HEK293T (cell line): ENCODE measurements around the gene LUM.

Experiments
- CTCF ChIA-PET: fragments of 350-600 bp; formaldehyde crosslinking; extraction: SDS; loops from one replicate; lab custom pipeline; 2021; ENCODE audit warnings: antibody characterized with exemption, inconsistent platforms; lab: Yijun Ruan, JAX
- POLR2A ChIA-PET: fragments of 350-600 bp; formaldehyde crosslinking; extraction: SDS; loops from one replicate; lab custom pipeline; 2020; ENCODE audit warnings: antibody characterized with exemption, inconsistent platforms; lab: Yijun Ruan, JAX
- DNase-seq: peaks from one replicate; pipeline ENCODE4 v3.0.0; 2012; ENCODE audit warnings: mixed read lengths; ENCODE audit errors: extremely low spot score
- ARNT ChIP-seq: fragments of 450-650 bp; IDR thresholded peaks from 2 replicates; pipeline ENCODE4 v1.6.1; 2017; ENCODE audit warnings: mild to moderate bottlenecking
- BHLHE40 ChIP-seq: fragments of 450-650 bp; IDR thresholded peaks from 2 replicates; pipeline ENCODE4 v1.6.1; 2016; ENCODE audit warnings: mild to moderate bottlenecking, moderate library complexity, borderline replicate concordance
- CTBP1 ChIP-seq: fragments of 450-650 bp; IDR thresholded peaks from 2 replicates; pipeline ENCODE4 v1.6.1; 2016; ENCODE audit warnings: borderline replicate concordance
- ELF4 ChIP-seq: fragments of 450-650 bp; IDR thresholded peaks from 2 replicates; pipeline ENCODE4 v1.6.1; 2017; ENCODE audit warnings: antibody characterized with exemption
- FOXA1 ChIP-seq: fragments of 450-650 bp; IDR thresholded peaks from 2 replicates; pipeline ENCODE4 v1.6.1; 2016; ENCODE audit warnings: mild to moderate bottlenecking
- FOXK2 ChIP-seq: fragments of 450-650 bp; IDR thresholded peaks from 2 replicates; pipeline ENCODE4 v1.6.1; 2016; ENCODE audit warnings: mild to moderate bottlenecking
- FOXM1 ChIP-seq: fragments of 450-650 bp; IDR thresholded peaks from 2 replicates; pipeline ENCODE4 v1.6.1; 2017; ENCODE audit warnings: mild to moderate bottlenecking, borderline replicate concordance
- HDGF ChIP-seq: fragments of 450-650 bp; IDR thresholded peaks from 2 replicates; pipeline ENCODE4 v1.6.1; 2017; ENCODE audit warnings: antibody characterized with exemption, borderline replicate concordance
- L3MBTL2 ChIP-seq: fragments of 450-650 bp; conservative IDR thresholded peaks from 2 replicates; pipeline ENCODE4 v1.6.1; 2016; ENCODE audit warnings: mild to moderate bottlenecking
- LEF1 ChIP-seq: fragments of 450-650 bp; IDR thresholded peaks from 2 replicates; pipeline ENCODE4 v1.6.1; 2017; ENCODE audit warnings: mild to moderate bottlenecking, borderline replicate concordance
- NFRKB ChIP-seq: fragments of 450-650 bp; IDR thresholded peaks from 2 replicates; pipeline ENCODE4 v1.6.1; 2016; ENCODE audit warnings: mild to moderate bottlenecking, moderate library complexity
- SP1 ChIP-seq: fragments of 450-650 bp; IDR thresholded peaks from 2 replicates; pipeline ENCODE4 v1.6.1; 2017
- SUZ12 ChIP-seq: fragments of 450-650 bp; IDR thresholded peaks from 2 replicates; pipeline ENCODE4 v1.6.1; 2016; ENCODE audit warnings: mild to moderate bottlenecking
- TARDBP ChIP-seq: fragments of 450-650 bp; IDR thresholded peaks from 2 replicates; pipeline ENCODE4 v1.6.1; 2016
- ZNF384 ChIP-seq: fragments of 450-650 bp; IDR thresholded peaks from 2 replicates; pipeline ENCODE4 v1.6.1; 2016
- TF ChIP-seq, protein P1 (sequence below): fragments of 450-650 bp; IDR thresholded peaks from 2 replicates; pipeline ENCODE4 v1.6.1; 2016

LUM gene

DNA sequence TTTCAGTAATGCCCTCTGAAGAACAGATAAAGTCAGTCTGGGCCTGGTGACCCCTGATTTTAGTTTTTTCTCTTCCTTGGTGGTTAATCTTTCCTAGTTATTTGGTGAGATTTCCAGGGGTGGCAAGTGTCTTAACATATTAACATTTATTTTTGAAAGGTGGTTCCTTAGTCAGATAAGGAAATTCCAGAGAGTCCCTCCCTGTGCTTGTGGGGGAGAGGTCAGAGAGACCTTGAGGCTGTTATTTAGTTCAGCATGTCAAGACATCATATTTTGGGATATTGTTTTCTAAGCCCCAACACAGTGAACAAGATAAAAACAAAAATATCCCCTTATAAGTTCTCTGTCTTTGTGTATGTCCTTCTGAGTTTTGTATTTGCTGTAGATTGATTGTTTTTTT is 9.5 kb upstream of the LUM start:
- CTCF ChIA-PET = no interaction called here
- no peak for DNase-seq
- TF ChIP-seq L3MBTL2 (no peak), BHLHE40 (no peak), ZNF384 (no peak), ELF4 (no peak), HDGF (no peak), SP1 (no peak), LEF1 (no peak), TARDBP (no peak), CTBP1 (no peak), FOXA1 (no peak), ARNT (no peak), FOXK2 (no peak), FOXM1 (no peak), NFRKB (no peak), SUZ12 (no peak)
- TF ChIP-seq, protein P1, sequence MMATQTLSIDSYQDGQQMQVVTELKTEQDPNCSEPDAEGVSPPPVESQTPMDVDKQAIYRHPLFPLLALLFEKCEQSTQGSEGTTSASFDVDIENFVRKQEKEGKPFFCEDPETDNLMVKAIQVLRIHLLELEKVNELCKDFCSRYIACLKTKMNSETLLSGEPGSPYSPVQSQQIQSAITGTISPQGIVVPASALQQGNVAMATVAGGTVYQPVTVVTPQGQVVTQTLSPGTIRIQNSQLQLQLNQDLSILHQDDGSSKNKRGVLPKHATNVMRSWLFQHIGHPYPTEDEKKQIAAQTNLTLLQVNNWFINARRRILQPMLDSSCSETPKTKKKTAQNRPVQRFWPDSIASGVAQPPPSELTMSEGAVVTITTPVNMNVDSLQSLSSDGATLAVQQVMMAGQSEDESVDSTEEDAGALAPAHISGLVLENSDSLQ = no peak
- POLR2A ChIA-PET = no interaction called here

DNA sequence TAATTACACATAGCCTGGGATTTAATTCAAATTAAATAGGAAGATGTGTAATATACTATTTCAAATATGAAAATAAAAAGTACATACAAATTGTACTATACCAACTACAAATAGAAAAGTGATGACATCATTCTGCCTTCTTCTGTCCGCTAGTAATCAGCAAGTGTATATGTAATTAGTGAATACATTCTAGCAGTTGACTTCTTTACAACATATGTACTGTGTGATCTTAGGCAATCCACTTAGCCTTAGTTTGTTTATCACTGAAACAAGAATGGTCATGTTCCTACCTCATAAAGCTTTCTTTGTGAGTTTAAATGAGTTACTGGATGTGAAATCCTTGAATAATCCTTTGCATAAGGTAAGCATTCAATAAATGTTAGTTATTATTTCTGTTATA is 7.8 kb upstream of the LUM start:
- ChIA-PET POLR2A (no interaction called here), CTCF (no interaction called here)
- no peak for DNase-seq
- TF ChIP-seq HDGF (no peak), BHLHE40 (no peak), TARDBP (no peak), SUZ12 (no peak), NFRKB (no peak), ZNF384 (no peak), FOXK2 (no peak), FOXA1 (no peak), L3MBTL2 (no peak), SP1 (no peak)
- TF ChIP-seq, protein P1 = no peak

DNA sequence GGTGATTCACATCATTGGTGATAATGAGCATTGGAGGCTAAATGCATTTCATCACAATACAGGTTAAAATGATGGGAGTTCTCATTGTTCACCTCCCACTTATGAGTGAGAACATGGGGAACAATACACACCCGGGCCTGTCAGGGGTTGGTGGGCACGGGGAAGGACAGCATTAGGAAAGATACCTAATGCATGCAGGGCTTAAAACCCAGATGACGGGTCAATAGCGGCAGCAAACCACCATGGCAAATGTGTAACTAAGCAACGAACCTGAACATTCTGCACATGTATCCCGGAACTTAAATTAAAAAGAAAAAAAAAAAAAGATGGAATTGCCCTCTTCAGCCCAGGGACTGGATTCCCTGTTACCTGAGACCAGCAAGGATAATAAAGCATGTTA is 2.3 kb upstream of the LUM start:
- DNase-seq = no peak
- TF ChIP-seq SUZ12 (no peak), ARNT (no peak), FOXK2 (no peak), CTBP1 (no peak), LEF1 (no peak), BHLHE40 (no peak), L3MBTL2 (no peak), ZNF384 (no peak), HDGF (no peak), SP1 (no peak), TARDBP (no peak), FOXA1 (no peak), ELF4 (no peak), FOXM1 (no peak), NFRKB (no peak)
- TF ChIP-seq, protein P1 = no peak
- CTCF ChIA-PET = no interaction called here
- POLR2A ChIA-PET = no interaction called here

DNA sequence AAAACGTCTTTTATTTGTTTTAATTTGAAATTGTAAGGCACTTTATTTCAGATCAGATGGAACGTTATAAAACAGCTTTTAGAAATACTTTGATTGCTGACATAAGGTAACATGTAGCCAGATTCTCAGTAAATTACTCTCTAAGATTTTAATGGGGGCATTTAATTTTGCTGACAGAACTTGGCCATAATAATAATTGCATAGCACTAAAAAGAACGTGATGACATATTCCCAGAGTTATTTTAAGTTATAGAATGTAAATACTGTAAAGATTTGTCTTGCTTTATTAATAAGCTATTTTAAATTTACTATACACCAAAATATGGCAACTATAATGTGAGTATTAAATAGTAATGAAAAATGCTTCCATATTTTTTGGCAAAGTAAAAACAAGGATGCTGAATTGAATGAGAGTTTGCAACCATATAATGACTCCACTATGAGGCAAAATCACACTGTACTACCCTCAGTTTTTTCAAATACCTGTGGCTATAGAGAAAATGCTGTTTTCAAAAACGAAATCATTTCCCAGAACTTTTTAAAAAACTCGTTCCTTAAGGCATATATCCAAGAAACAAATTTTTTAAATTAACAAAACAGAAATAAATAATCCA is 876 bp downstream of the LUM start:
- no peak for DNase-seq
- ChIA-PET POLR2A (interaction anchor here (0.6 kb wide), 1 partner anchor 86 kb away, joined by 3 read pairs; no protein-coding TSS in a partner anchor), CTCF (no interaction called here)
- TF ChIP-seq HDGF (no peak), BHLHE40 (no peak), LEF1 (no peak)

DNA sequence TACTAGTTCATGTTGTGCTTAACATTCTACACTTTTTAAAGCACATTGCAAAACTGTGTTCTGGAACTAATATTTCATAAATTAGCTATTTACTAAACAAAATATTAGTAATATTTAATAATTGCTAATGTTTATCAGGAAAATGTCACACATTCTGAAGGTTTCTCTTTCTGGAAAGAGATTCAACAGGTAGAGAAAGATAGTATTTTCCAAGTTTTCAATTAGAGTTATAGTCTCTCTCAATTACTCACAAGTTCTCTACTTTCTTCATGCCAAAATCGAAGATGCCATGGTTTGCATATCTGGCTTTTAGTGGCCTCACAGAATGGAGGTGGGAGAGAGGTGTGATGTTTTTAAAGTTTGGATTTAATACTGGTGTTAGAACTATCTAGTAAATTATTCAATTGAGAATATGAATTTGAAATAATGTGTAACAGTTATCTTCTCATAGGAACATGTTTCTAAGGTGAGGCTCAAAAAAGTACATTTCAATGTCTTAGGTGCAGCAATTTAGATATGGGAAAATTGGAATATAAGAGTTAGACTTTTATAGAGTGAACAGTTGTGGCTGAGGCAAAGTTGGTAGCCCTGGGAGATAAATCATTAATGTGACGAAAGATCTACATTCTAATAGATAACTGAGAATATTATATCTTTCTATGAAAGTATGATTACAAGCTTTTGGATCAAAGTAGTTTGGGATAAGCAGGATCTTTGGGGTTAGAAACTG is 1.5 kb downstream of the LUM start:
- TF ChIP-seq ZNF384 = no peak
- TF ChIP-seq SUZ12 = no peak
- no peak for TF ChIP-seq LEF1
- TF ChIP-seq ELF4 = no peak
- DNase-seq = no peak
- ChIA-PET POLR2A (no interaction called here), CTCF (no interaction called here)

DNA sequence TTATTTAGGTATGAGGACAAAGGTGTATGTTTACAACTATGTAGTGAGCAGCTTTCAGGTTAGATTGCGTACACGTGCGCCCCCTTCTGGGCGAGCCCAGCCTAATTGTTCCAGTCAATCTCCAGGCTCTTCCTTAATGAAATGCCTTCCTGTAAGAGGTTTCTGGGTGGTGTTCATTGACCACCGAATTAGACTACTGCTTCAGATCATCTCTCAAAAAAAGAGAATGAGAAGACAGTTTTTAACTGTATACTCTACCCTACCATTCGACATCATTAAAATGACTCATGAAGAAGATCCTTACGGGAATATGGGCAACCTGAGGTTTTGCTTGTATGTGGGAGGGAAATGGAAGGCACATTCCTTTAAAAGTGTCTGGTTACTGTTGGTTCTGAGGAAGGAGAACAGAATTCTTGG is 2.1 kb downstream of the LUM start:
- CTCF ChIA-PET = interaction anchor here (0.6 to 1.3 kb wide), 5 partner anchors 30 to 158 kb away, joined by 3 to 4 read pairs (median 3); no protein-coding TSS in a partner anchor
- DNase-seq = peak; percentile 45
- POLR2A ChIA-PET = no interaction called here
- TF ChIP-seq BHLHE40 (no peak), ZNF384 (no peak), NFRKB (no peak), HDGF (no peak), ARNT (no peak), TARDBP (no peak), SP1 (no peak), FOXM1 (no peak)
- TF ChIP-seq, protein P1 = no peak
